ENCODE results near the gene DLG4.

DNA sequence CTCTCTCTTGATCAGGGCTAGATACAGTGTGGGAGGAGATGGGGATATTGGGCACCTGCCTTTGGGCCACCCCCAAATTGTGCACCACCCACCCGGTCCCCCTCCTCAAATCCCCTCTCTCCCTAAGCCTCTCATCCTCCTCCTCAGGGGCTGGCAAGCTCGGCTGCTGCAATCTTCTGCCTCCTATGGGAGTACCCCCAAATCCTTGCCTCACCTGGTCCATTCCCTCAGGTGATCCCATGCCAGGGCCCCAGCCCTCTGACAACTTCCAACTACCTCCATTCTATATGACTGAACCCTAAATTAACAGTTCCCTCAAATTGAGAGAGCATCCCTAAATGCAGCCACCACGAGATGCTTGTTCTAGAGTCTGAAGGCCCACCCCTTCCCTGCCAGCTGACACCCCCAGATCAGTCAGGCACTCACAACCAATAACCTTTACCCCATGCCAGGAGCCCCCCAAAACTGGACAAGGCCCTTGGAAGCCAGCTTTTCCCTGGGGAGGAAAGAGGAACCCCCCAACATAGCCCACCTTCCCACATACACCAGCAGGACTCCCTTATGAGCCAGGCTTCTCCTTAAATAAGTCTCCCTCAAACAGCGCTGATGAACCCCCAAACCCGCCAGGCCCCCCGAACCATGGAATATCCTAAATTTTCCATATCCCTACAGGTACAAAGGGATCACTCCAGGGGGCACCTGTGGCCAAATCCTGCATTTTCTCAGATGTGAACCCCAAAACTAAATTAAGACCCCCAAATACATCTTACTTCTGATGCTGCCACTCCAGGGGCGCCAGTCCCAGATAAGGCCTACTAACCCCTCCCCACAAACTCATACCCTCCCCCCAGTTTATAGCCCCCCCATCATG lies 3.2 kb downstream of the DLG4 start:
- TF ChIP-seq, protein P1, sequence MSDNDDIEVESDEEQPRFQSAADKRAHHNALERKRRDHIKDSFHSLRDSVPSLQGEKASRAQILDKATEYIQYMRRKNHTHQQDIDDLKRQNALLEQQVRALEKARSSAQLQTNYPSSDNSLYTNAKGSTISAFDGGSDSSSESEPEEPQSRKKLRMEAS (IDR thresholded peaks at IDR 0.05): no peak
- TF ChIP-seq EP300 (IDR thresholded peaks at IDR 0.05; ENCODE audit: borderline replicate concordance) (no peak), NFIC (IDR thresholded peaks at IDR 0.05) (no peak)

Measured in Ishikawa (cell line).